ENCODE measurements around the gene TSHR. TPM values are rescaled to one million over a fixed set of nuclear protein-coding genes. Genes with fewer than 3 reads are reported as not detected.
"Not testable (repeated sequence)": the region's sequence is repeated elsewhere in the genome, so short reads cannot be mapped to it uniquely, and the experiment has no call there.

Gene TSHR
- total RNA-seq, 1 experiment from 2014 or later = not detected

- DNase-seq (ENCODE audit: low spot score) = peak; percentile 65
Measured at GRCh38 chr14:80996049-80996901, 40.9 kb downstream of the TSHR start.

DNA sequence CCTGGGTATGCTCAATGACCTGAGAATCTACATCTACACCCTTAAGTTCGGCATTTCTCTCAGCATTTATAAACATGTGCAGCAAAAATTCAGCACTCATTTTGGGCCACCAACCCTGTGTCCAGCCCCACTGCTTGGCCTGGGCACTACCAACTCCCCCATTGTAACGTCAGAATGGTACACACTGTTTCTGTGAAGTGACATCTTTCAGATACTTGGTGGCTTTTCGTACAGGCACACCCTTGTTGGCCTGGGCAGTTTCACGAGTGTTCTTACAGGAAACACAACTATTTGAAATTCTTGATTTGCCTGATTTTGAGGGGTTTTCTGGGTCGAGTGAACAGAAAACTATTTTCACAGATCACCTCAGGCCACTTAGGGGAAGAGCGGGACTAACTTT, 46.0 kb downstream of the TSHR start:
- DNase-seq (ENCODE audit: low spot score) = no peak

DNA sequence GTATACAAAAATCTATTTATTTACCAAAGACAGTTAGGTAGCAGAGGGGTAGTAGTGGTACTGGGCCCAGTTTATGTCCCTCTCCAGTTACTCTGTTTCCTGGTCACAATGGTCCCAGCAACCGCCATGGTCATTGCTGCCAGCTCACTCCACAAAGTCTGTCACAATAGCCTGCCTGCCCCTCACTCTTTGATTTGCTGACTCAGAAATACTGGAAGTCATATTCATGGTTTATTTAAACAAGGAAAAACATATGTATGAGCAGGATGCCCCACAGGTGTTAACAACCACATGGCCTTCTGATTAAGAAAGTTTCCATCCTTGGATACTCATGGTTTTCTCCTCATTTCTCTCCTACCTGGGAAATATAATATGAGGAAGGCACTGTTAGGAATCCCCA, 49.2 kb downstream of the TSHR start:
- DNase-seq (ENCODE audit: low spot score) = no peak

- no peak for DNase-seq (ENCODE audit: low spot score)
Measured at GRCh38 chr14:81005540-81006228, 50.3 kb downstream of the TSHR start.

- no peak for DNase-seq (ENCODE audit: low spot score)
Measured at GRCh38 chr14:81006266-81006665, 50.8 kb downstream of the TSHR start.

DNA sequence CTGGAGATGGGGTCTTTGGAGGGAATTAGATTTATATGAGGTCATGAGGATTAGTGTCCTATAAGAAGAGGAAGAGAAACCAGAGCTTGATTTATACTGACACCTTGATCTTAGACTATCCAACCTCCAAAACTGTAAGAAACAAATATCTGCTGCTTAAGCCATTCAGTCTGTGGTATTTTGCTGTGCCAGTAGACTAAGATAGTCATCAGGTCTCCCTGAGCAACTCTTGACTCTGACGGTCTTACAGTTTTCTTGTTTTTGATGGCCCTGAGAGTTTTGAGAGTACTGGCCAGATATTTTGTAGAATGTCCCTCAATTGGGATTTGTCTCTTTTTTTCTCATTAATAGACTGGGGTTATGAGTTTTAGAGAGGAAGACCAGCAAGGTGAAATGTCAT, 51.7 kb downstream of the TSHR start:
- DNase-seq (ENCODE audit: low spot score) = no peak

DNA sequence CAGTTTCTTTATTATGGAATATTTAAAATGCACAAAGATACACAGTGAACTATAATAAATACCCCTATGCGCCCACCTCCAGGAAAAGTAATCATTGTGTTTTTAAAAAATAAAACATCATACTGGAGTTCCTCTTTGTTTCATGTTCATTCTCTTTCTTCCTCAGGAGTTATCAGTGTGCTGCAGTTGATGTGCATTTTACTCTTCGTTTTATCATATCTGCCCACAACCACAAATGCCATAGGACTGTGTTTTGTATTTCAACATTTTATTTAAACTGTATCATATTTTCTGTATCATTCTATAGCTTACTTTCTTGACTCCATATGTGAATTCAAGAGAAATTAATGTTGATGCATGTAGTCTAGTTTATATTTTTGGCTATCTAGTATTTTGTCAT, 53.9 kb downstream of the TSHR start:
- no peak for DNase-seq (ENCODE audit: low spot score)

- no peak for DNase-seq (ENCODE audit: low spot score)
Measured at GRCh38 chr14:81018251-81018650, 62.8 kb downstream of the TSHR start.

DNA sequence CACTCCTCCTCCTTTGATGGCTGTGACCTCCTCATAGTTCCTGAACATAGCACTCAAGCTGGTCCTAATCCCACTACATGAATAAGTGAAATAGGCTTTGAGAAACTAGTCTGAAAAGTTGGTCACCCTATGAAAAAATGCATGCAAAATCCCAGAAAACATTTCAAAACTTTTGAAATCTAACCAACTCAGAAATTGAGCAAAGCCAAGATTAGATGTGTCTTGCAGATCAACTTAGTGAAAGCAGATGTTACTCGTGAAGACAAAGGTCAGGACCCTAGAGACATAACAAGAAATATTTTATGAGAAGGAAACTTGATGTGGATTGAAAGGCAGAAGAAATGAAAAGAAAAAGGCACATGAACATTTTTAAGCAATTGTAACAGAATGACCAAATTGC, 63.3 kb downstream of the TSHR start:
- DNase-seq (ENCODE audit: low spot score) = no peak

DNA sequence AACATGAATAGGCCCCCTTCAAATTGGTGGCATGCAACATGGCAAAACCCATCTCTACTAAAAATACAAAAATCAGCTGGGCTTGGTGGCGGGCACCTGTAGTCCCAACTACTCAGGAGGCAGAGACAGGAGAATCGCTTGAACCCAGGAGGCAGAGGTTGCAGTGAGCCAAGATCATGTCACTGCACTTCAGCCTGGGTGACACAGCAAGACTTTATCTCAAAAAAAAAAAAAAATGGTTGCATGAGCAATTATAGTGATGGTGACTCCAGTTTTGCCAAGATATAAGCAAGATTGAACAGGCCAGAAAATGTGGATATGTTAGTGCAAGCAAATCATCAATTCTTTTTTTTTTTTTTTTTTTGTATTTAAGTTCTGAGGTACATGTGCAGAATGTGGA, 63.7 kb downstream of the TSHR start:
- not testable (repeated sequence) for DNase-seq (ENCODE audit: low spot score)

DNA sequence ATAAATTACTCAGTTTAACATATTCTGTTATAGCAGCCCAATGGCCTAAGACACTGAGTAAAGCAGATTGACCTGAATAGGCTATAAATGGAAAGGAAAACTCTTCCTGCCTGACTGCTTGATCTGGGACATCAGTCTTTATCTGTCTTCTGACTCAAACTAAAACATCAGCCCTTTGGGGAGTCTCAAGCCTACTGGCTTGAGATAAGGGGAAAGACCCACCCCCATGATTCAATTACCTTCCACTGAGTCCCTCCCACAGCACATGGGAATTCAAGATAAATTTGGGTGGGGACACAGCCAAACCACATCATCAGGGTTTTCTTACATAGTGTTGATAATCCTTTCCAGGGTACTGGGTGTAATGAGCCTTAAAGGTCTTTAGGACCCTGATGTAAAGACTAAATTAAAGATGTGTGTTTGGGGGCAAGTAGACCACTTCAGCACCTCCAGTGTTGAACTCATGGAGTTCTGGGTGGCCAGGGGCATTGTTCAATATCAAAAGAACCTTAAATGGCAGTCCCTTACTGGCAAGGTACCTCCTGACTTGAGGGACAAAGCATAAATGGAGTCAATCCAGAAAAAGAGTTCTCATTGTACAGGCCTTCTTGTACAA, 67.8 kb downstream of the TSHR start:
- DNase-seq (ENCODE audit: low spot score) = no peak

DNA sequence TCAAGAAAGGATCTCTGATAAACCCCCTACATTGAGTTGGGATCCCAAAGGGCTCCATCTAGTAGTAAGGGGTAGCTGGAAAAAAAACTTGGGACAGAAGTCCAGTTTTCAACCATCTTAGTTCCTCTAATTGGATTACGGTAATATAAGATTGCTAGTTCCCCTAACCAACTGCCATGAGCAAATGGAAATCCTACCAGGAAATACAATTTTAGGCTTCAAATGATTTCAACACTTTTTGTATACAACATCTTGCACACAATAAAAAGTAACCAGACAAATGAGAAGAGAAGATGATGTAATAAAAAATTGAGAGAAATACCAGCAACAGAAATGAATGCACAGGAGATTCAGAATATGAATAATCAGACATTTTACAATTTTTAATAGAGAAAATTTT, 73.0 kb downstream of the TSHR start:
- no peak for DNase-seq (ENCODE audit: low spot score)

DNA sequence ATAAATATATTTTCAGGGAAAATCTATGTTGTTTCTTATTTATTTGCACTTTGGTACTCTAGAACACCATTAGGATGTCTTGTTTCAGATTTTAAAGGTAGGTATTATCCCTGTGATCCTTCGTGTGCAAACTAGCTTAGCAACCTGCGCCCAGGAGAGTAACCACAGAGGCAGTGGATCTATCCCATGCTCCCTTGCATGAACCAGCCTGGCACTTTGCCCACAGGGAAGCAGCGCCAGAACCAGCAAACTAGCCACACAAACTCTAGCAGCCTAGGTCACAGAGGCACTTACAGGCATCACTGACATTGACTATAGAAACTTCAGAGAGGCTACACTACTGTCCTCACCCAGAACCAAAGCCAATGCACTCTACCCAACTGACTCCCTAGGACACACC, 76.1 kb downstream of the TSHR start:
- DNase-seq (ENCODE audit: low spot score) = no peak

- no peak for DNase-seq (ENCODE audit: low spot score)
Measured at GRCh38 chr14:81033698-81034240, 78.3 kb downstream of the TSHR start.

- no peak for DNase-seq (ENCODE audit: low spot score)
Measured at GRCh38 chr14:81042438-81042837, 87.0 kb downstream of the TSHR start.

DNA sequence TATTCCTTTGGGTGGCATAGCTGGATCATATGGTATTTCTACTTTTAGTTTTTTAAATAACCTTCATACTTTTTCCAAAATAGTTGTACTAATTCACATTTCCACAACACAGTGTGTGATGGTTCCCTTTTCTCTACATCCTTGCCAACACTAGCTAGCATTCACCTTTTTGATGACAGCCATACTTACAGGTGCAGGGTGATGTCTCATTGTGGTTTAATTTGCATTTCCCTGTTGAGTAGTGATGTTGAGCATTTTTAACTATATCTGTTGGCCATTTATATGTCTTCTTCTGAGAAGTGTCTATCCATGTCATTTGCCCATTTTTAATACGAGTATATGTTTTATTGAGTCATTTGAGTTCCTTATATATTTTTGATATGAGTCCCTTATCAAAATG, 96.1 kb downstream of the TSHR start:
- no peak for DNase-seq (ENCODE audit: low spot score)

- DNase-seq (ENCODE audit: low spot score) = not testable (repeated sequence)
Measured at GRCh38 chr14:81054057-81054456, 98.6 kb downstream of the TSHR start.

GRCh38 chr14:81055971-81056370, 100.5 kb downstream of the TSHR start:
- no peak for DNase-seq (ENCODE audit: low spot score)

DNA sequence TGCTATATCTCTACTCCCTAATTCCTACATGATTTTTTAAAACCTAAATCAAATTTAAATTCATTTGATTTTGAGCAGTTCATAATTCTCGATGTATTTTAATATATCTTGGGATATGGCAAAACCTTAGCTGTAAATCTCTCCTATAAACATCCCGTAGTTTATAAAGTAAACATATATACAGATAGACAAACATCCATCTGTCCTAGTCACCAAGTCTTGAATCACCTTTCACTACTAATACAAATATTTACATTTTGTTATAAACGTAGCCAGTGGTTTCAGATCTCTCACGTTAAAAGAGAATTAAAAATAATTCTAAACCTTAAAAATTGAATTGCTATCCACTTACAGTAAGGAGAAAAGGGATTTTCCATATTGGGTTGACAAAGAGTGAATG, 107.0 kb downstream of the TSHR start:
- DNase-seq (ENCODE audit: low spot score) = no peak

- peak; percentile 0 for DNase-seq (ENCODE audit: low spot score)
Measured at GRCh38 chr14:81062816-81063215, 107.4 kb downstream of the TSHR start.

DNA sequence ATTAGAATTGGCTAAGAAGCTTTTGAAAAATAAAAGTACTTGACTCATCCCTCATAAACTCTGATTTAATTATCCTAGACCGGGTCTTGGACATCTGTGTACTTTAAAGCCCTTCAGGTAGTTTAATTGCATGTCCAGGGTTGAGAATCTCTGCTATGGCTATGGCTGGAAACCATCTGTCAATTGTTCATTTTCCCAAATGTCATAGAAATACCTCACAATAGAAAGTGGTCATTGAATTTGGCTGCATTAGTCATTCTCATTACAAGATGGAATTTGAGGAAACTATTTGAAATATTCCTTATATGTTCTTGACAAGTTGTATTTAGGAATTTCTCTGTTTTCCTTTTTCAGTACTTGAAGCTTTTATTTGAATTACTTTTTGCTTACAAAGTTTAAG, 111.3 kb downstream of the TSHR start:
- DNase-seq (ENCODE audit: low spot score) = peak; percentile 21

- DNase-seq (ENCODE audit: low spot score) = no peak
Measured at GRCh38 chr14:81067156-81067555, 111.7 kb downstream of the TSHR start.

All from A172 (cell line).